Measurements from ENCODE around the gene ELF1.
A peak's percentile ranks its signal among the peaks of the same experiment; 100 is the strongest.

ELF1 gene

GRCh38 chr13:41006306-41006705 is 12.8 kb downstream of the ELF1 start:
- DNase-seq, result no peak

GRCh38 chr13:41005704-41006103 is 13.4 kb downstream of the ELF1 start:
- DNase-seq, result no peak

GRCh38 chr13:41004875-41005693 is 14.0 kb downstream of the ELF1 start:
- no peak for DNase-seq

- DNase-seq, result no peak
These were observed 16.5 kb downstream of the ELF1 start for GRCh38 chr13:41002606-41003005.

GRCh38 chr13:41001695-41002094 is 17.4 kb downstream of the ELF1 start:
- no peak for DNase-seq

- DNase-seq, result no peak
These were observed 19.7 kb downstream of the ELF1 start for GRCh38 chr13:40999416-40999815.

GRCh38 chr13:40996426-40997092 is 22.6 kb downstream of the ELF1 start:
- DNase-seq, result no peak

GRCh38 chr13:40995997-40996396 is 23.1 kb downstream of the ELF1 start:
- no peak for DNase-seq

GRCh38 chr13:40994581-40995230 is 24.4 kb downstream of the ELF1 start:
- no peak for DNase-seq

- no peak for DNase-seq
These were observed 25.1 kb downstream of the ELF1 start for GRCh38 chr13:40993987-40994386.

- no peak for DNase-seq
These were observed 26.2 kb downstream of the ELF1 start for GRCh38 chr13:40992678-40993518.

- DNase-seq, result no peak
These were observed 31.4 kb downstream of the ELF1 start for GRCh38 chr13:40987606-40988280.

GRCh38 chr13:40986101-40986856 is 32.8 kb downstream of the ELF1 start:
- DNase-seq, result no peak

GRCh38 chr13:40985381-40986100 is 33.6 kb downstream of the ELF1 start:
- no peak for DNase-seq

GRCh38 chr13:40984668-40985366 is 34.3 kb downstream of the ELF1 start:
- no peak for DNase-seq

- no peak for DNase-seq
These were observed 35.1 kb downstream of the ELF1 start for GRCh38 chr13:40983725-40984667.

- DNase-seq, result no peak
These were observed 35.9 kb downstream of the ELF1 start for GRCh38 chr13:40983259-40983658.

GRCh38 chr13:40982772-40983171 is 36.3 kb downstream of the ELF1 start:
- peak; percentile 48 for DNase-seq

GRCh38 chr13:40981949-40982348 is 37.2 kb downstream of the ELF1 start:
- DNase-seq, result no peak

Measured in NK-92 treated with Interleukin-12 subunit alpha and Interleukin-12 subunit beta, amount 100 ng/mL, for 24 hours (cell line).